H9 (cell line): ENCODE data around the gene SH3PXD2B. TPM values are rescaled to one million over a fixed set of nuclear protein-coding genes. Genes with fewer than 3 reads are reported as not detected.
A peak's percentile ranks its signal among the peaks of the same experiment; 100 is the strongest.

Experiments
- DNase-seq: peaks from one replicate; pipeline ENCODE4 v3.0.0-alpha.2; 2017
- H2AFZ ChIP-seq: one replicate; pipeline ENCODE4 v1.6.1; 2013; ENCODE audit warnings: mild to moderate bottlenecking, low read length, control low read depth, moderate library complexity
- H2AK5ac ChIP-seq: 2 replicates; pipeline ENCODE4 v1.6.1; 2013; ENCODE audit warnings: low read length, control low read depth, mixed read lengths; ENCODE audit not compliant: insufficient read length
- H2BK120ac ChIP-seq: one replicate; pipeline ENCODE4 v1.6.1; 2013; ENCODE audit warnings: low read depth, mild to moderate bottlenecking, low read length, control low read depth, inconsistent platforms; ENCODE audit not compliant: poor library complexity, severe bottlenecking
- H2BK12ac ChIP-seq: 2 replicates; pipeline ENCODE4 v1.6.1; 2013; ENCODE audit warnings: low read length, control low read depth, mixed read lengths, low read depth; ENCODE audit not compliant: insufficient read length
- H2BK15ac ChIP-seq: 2 replicates; pipeline ENCODE4 v1.6.1; 2013; ENCODE audit warnings: low read depth, low read length, control low read depth
- H2BK20ac ChIP-seq: one replicate; pipeline ENCODE4 v1.6.1; 2013; ENCODE audit warnings: low read depth, mild to moderate bottlenecking, low read length, control low read depth, inconsistent platforms; ENCODE audit not compliant: poor library complexity, severe bottlenecking
- H2BK5ac ChIP-seq: 2 replicates; pipeline ENCODE4 v1.6.1; 2013; ENCODE audit warnings: low read length, control low read depth, mixed read lengths; ENCODE audit not compliant: insufficient read length
- H3K14ac ChIP-seq: 2 replicates; pipeline ENCODE4 v1.6.1; 2013; ENCODE audit warnings: low read length, control low read depth; ENCODE audit not compliant: insufficient read depth
- H3K18ac ChIP-seq: 2 replicates; pipeline ENCODE4 v1.6.1; 2013; ENCODE audit warnings: low read depth, mild to moderate bottlenecking, mixed read lengths, low read length, control low read depth; ENCODE audit not compliant: insufficient read length
- H3K23ac ChIP-seq: 2 replicates; pipeline ENCODE4 v1.6.1; 2013; ENCODE audit warnings: low read length, control low read depth, mixed read lengths, low read depth; ENCODE audit not compliant: insufficient read length
- H3K23me2 ChIP-seq: 2 replicates; pipeline ENCODE4 v1.6.1; 2013; ENCODE audit warnings: low read depth, mild to moderate bottlenecking, mixed read lengths, low read length, control low read depth; ENCODE audit not compliant: insufficient read length, poor library complexity, severe bottlenecking
- H3K27ac ChIP-seq: 2 replicates; pipeline ENCODE4 v1.5.1; 2013; ENCODE audit warnings: low read length, control low read depth, mixed read lengths, low read depth; ENCODE audit not compliant: insufficient read length
- H3K27me3 ChIP-seq: 2 replicates; pipeline ENCODE4 v1.6.1; 2013; ENCODE audit warnings: low read length, control low read depth, inconsistent platforms; ENCODE audit not compliant: insufficient read depth
- H3K4ac ChIP-seq: 2 replicates; pipeline ENCODE4 v1.6.1; 2013; ENCODE audit warnings: low read depth, mild to moderate bottlenecking, control low read depth, inconsistent platforms, low read length, moderate library complexity
- H3K4me1 ChIP-seq: 2 replicates; pipeline ENCODE4 v1.6.1; 2013; ENCODE audit warnings: low read length, control low read depth, inconsistent platforms; ENCODE audit not compliant: insufficient read depth
- H3K4me2 ChIP-seq: 2 replicates; pipeline ENCODE4 v1.6.1; 2013; ENCODE audit warnings: low read length, control low read depth, mixed read lengths; ENCODE audit not compliant: insufficient read length, insufficient read depth
- H3K56ac ChIP-seq: 2 replicates; pipeline ENCODE4 v1.6.1; 2013; ENCODE audit warnings: low read depth, mild to moderate bottlenecking, mixed read lengths, low read length, control low read depth; ENCODE audit not compliant: insufficient read length
- H3K79me1 ChIP-seq: 2 replicates; pipeline ENCODE4 v1.6.1; 2013; ENCODE audit warnings: low read depth, mild to moderate bottlenecking, moderate library complexity, low read length, control low read depth, inconsistent platforms; ENCODE audit not compliant: insufficient read depth, poor library complexity, severe bottlenecking
- H3K79me2 ChIP-seq: 2 replicates; pipeline ENCODE4 v1.6.1; 2013; ENCODE audit warnings: low read length, control low read depth, inconsistent platforms; ENCODE audit not compliant: insufficient read depth
- H3K9ac ChIP-seq: 2 replicates; pipeline ENCODE4 v1.6.1; 2013; ENCODE audit warnings: low read length, control low read depth, mixed read lengths; ENCODE audit not compliant: insufficient read length; ENCODE audit errors: extremely low read depth
- H3K9me3 ChIP-seq: one replicate; pipeline ENCODE4 v1.6.1; 2013; ENCODE audit warnings: low read depth, low read length, inconsistent platforms; ENCODE audit not compliant: control insufficient read depth
- H3T11ph ChIP-seq: one replicate; pipeline ENCODE4 v1.6.1; 2013; ENCODE audit warnings: mild to moderate bottlenecking, low read length, control low read depth, inconsistent platforms
- H4K20me1 ChIP-seq: one replicate; pipeline ENCODE4 v1.6.1; 2013; ENCODE audit not compliant: control insufficient read depth, insufficient read length, insufficient read depth
- H4K5ac ChIP-seq: 2 replicates; pipeline ENCODE4 v1.6.1; 2013; ENCODE audit warnings: low read depth, mild to moderate bottlenecking, mixed read lengths, low read length, control low read depth; ENCODE audit not compliant: insufficient read length
- H4K8ac ChIP-seq: replicated peaks from 2 replicates; pipeline ENCODE4 v1.6.1; 2013; ENCODE audit warnings: low read length, control low read depth, mixed read lengths, low read depth; ENCODE audit not compliant: insufficient read length
- H4K91ac ChIP-seq: 2 replicates; pipeline ENCODE4 v1.6.1; 2013; ENCODE audit warnings: low read depth, mild to moderate bottlenecking, moderate library complexity, mixed read lengths, low read length, control low read depth; ENCODE audit not compliant: insufficient read length
- H3K27ac Mint-ChIP-seq, 3 experiments: 2 replicates in 2 of 3; 3 replicates in 1 of 3; pipeline ENCODE4 v1.8.0; 2020 to 2021; ENCODE audit warnings: mixed read lengths in 3 of 3, mild to moderate bottlenecking in 1 of 3, moderate library complexity in 1 of 3
- H3K27me3 Mint-ChIP-seq: 2 replicates; pipeline ENCODE4 v1.8.0; 2021; ENCODE audit warnings: low read depth, mild to moderate bottlenecking, moderate library complexity, mixed read lengths
- H3K36me3 Mint-ChIP-seq, 3 experiments: 2 replicates in 2 of 3; 3 replicates in 1 of 3; pipeline ENCODE4 v1.8.0; 2020 to 2021; ENCODE audit warnings: low read depth in 3 of 3, mixed read lengths in 3 of 3; ENCODE audit not compliant: insufficient read depth in 1 of 3
- H3K4me1 Mint-ChIP-seq, 2 experiments: 2 replicates each; pipeline ENCODE4 v1.8.0; 2020; ENCODE audit warnings: mixed read lengths in 2 of 2
- H3K4me3 Mint-ChIP-seq, 2 experiments: 2 replicates in 1 of 2; 3 replicates in 1 of 2; pipeline ENCODE4 v1.8.0; 2020 to 2021; ENCODE audit warnings: mild to moderate bottlenecking in 2 of 2, mixed read lengths in 2 of 2, moderate library complexity in 1 of 2
- H3K9me3 Mint-ChIP-seq, 2 experiments: 2 replicates in 1 of 2; 3 replicates in 1 of 2; pipeline ENCODE4 v1.8.0; 2020; ENCODE audit warnings: mild to moderate bottlenecking in 2 of 2, mixed read lengths in 2 of 2, moderate library complexity in 1 of 2
- WGBS: extraction: QIAGEN DNeasy Blood & Tissue Kit; methylation state at CpG from one replicate; pipeline ENCODE4 v1.1.7; 2013; ENCODE audit warnings: missing lambda C conversion rate, low lambda C conversion rate, mixed read lengths; ENCODE audit not compliant: insufficient read length; ENCODE audit errors: extremely low coverage; 5-methylcytosine and 5-hydroxymethylcytosine counted together
- total RNA-seq: library from RNA; stranded (reverse); gene quantifications from 2 replicates; pipeline ENCODE4 v1.2.1, GENCODE V29; 2021
- TF ChIP-seq, protein P1 (sequence below): fragments of 200-600 bp; sonication (generic); conservative IDR thresholded peaks from 3 replicates; pipeline ENCODE4 v1.8.0; 2021; ENCODE audit warnings: antibody characterized with exemption, mild to moderate bottlenecking

Gene SH3PXD2B
- total RNA-seq, 1 experiment from 2014 or later: 49.0 TPM

DNA sequence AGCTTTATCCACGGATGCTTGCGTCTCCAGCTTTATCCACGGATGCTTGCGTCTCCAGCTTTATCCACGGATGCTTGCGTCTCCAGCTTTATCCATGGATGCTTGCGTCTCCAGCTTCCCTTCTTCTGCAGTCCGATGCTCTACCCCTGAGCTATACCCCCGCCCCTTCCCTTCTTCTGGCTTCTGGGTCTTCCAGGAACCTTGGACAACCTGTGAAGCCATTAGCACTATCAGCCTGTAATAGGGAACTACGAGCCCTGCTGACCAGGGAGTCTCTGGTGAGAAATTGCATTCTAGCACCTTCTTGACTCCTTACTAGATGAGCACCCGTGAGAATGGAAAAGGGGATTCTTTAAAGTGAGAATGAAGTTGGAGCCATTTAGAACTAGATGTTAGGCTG, 39.1 kb upstream of the SH3PXD2B start:
- Histone ChIP-seq H2BK20ac (no peak overlapping the region), H3K4me2 (no peak overlapping the region)

More for the DNA sequence above, 39.1 kb upstream of the SH3PXD2B start:
- peak; percentile 5 for DNase-seq
- H3K4me1 Mint-ChIP-seq: peaks cover 0 to 6% of the 10 kb centered on the region in 2 experiments; a peak in 3 of 4 replicates
- H3K27ac ChIP-seq: no peak overlapping the region
- H3T11ph ChIP-seq: no peak overlapping the region
- H4K8ac ChIP-seq: no peak overlapping the region
- H3K79me2 ChIP-seq: no peaks in the 10 kb centered on the region
- no peaks in the 10 kb centered on the region for H3K23me2 ChIP-seq
- H3K14ac ChIP-seq: no peak overlapping the region
- H3K27me3 Mint-ChIP-seq: peaks cover 34% of the 10 kb centered on the region
- H4K91ac ChIP-seq: no peak overlapping the region
- H3K9me3 Mint-ChIP-seq: no peaks in the 10 kb centered on the region
- no peak overlapping the region for H2BK5ac ChIP-seq
- TF ChIP-seq, protein P1, sequence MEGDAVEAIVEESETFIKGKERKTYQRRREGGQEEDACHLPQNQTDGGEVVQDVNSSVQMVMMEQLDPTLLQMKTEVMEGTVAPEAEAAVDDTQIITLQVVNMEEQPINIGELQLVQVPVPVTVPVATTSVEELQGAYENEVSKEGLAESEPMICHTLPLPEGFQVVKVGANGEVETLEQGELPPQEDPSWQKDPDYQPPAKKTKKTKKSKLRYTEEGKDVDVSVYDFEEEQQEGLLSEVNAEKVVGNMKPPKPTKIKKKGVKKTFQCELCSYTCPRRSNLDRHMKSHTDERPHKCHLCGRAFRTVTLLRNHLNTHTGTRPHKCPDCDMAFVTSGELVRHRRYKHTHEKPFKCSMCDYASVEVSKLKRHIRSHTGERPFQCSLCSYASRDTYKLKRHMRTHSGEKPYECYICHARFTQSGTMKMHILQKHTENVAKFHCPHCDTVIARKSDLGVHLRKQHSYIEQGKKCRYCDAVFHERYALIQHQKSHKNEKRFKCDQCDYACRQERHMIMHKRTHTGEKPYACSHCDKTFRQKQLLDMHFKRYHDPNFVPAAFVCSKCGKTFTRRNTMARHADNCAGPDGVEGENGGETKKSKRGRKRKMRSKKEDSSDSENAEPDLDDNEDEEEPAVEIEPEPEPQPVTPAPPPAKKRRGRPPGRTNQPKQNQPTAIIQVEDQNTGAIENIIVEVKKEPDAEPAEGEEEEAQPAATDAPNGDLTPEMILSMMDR: no peak
- WGBS: no CpG with 5 or more reads among the region's 11 CpGs
- no peak overlapping the region for H2AK5ac ChIP-seq
- no peak overlapping the region for H2AFZ ChIP-seq
- no peaks in the 10 kb centered on the region for H3K36me3 Mint-ChIP-seq
- no peak overlapping the region for H3K4me3 Mint-ChIP-seq
- no peaks in the 10 kb centered on the region for H3K79me1 ChIP-seq
- no peaks in the 10 kb centered on the region for H3K9me3 ChIP-seq
- no peak overlapping the region for H2BK120ac ChIP-seq
- no peak overlapping the region for H4K5ac ChIP-seq
- H3K18ac ChIP-seq: no peak overlapping the region
- H3K9ac ChIP-seq: no peak overlapping the region
- H3K27ac Mint-ChIP-seq: no peak overlapping the region; a peak in 1 of 7 replicates
- H3K4me1 ChIP-seq: no peaks in the 10 kb centered on the region
- H3K4ac ChIP-seq: no peak overlapping the region
- H3K56ac ChIP-seq: no peak overlapping the region
- H3K27me3 ChIP-seq: no peaks in the 10 kb centered on the region
- no peak overlapping the region for H3K23ac ChIP-seq
- no peaks in the 10 kb centered on the region for H4K20me1 ChIP-seq
- H2BK15ac ChIP-seq: no peak overlapping the region
- H2BK12ac ChIP-seq: no peak overlapping the region
